ENCODE data around the gene PPAN.

The PPAN gene

GRCh38 chr19:10092648-10093294 lies 13.4 kb upstream of the PPAN start:
- DNase-seq (ENCODE audit: low read depth) = no peak

- DNase-seq (ENCODE audit: low read depth) = no peak
Measured at GRCh38 chr19:10093295-10094186, 12.6 kb upstream of the PPAN start.

GRCh38 chr19:10095622-10095947 lies 10.6 kb upstream of the PPAN start:
- DNase-seq (ENCODE audit: low read depth) = no peak

- DNase-seq (ENCODE audit: low read depth) = peak; percentile 72
Measured at GRCh38 chr19:10095948-10096614, 10.1 kb upstream of the PPAN start.

- no peak for DNase-seq (ENCODE audit: low read depth)
Measured at GRCh38 chr19:10096615-10096963, 9.6 kb upstream of the PPAN start.

- DNase-seq (ENCODE audit: low read depth) = no peak
Measured at GRCh38 chr19:10100163-10100785, 5.9 kb upstream of the PPAN start.

- DNase-seq (ENCODE audit: low read depth) = no peak
Measured at GRCh38 chr19:10102787-10103236, 3.4 kb upstream of the PPAN start.

- no peak for DNase-seq (ENCODE audit: low read depth)
Measured at GRCh38 chr19:10104130-10104513, 2.0 kb upstream of the PPAN start.

- DNase-seq (ENCODE audit: low read depth) = no peak
Measured at GRCh38 chr19:10104665-10105508, 1.3 kb upstream of the PPAN start.

- no peak for DNase-seq (ENCODE audit: low read depth)
Measured at GRCh38 chr19:10105509-10106099, 558 bp upstream of the PPAN start.

GRCh38 chr19:10107254-10107653 lies 1.1 kb downstream of the PPAN start:
- no peak for DNase-seq (ENCODE audit: low read depth)

GRCh38 chr19:10107817-10108367 lies 1.7 kb downstream of the PPAN start:
- no peak for DNase-seq (ENCODE audit: low read depth)

- DNase-seq (ENCODE audit: low read depth) = no peak
Measured at GRCh38 chr19:10109528-10109927, 3.4 kb downstream of the PPAN start.

GRCh38 chr19:10110076-10110971 lies 4.2 kb downstream of the PPAN start:
- DNase-seq (ENCODE audit: low read depth) = no peak

- DNase-seq (ENCODE audit: low read depth) = no peak
Measured at GRCh38 chr19:10110972-10111317, 4.8 kb downstream of the PPAN start.

GRCh38 chr19:10111405-10111811 lies 5.2 kb downstream of the PPAN start, which contains the start of gene P2RY11:
TSS of gene P2RY11 (plus strand) at chr19:10111693. CDS start at chr19:10111722, 29 bp downstream.
- DNase-seq (ENCODE audit: low read depth) = no peak

- no peak for DNase-seq (ENCODE audit: low read depth)
Measured at GRCh38 chr19:10112037-10112761, 6.0 kb downstream of the PPAN start.

GRCh38 chr19:10112895-10113591 lies 6.9 kb downstream of the PPAN start:
- DNase-seq (ENCODE audit: low read depth) = no peak

GRCh38 chr19:10113592-10113963 lies 7.4 kb downstream of the PPAN start:
- no peak for DNase-seq (ENCODE audit: low read depth)
